HG03095 (cell line): ENCODE measurements around the gene PHC2.

Experiments
- ATAC-seq: cut with Tn5 transposase; IDR thresholded peaks from one replicate; pipeline ENCODE4 v1.9.1; 2021; ENCODE audit warnings: moderate library complexity; ENCODE audit not compliant: unreplicated experiment

PHC2 gene

DNA sequence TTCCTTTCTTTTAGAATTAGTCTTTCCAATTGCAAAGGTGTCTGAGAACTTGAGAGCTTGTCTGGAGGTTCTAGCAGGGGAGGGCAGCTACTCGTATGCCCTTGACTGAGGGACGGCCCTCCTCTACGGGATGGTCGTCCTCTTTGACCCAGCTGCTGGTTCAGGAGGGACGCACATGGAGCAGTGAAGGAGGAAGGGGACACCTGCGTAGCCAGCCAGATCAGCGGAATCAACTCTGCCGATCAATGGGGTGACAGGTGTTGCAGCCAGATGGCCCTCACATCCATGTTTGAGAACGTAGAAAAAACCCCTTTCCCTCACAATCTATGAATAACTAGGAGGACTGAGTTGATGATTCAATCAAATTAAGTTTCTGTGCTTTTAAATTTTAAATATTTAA lies 94.3 kb downstream of the PHC2 start:
- ATAC-seq: no peak

DNA sequence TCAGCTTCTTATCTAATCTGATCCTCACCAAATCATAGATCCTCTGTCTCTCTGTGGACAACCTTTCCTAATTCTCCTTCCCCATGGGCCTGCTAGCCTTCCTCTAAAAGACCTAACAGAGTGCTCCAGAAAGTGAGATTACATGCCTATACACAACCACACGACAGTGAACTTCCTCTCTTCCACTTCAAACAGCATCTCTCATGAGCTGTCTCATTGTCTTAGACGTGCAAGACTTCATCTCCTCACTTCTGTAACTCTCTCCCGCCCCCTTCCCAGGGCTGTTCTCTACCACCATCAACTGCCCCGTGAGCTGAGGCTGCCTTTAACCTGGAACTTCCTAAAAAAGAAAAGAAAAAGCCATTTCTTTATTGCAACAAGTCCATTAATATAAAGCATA lies 95.9 kb downstream of the PHC2 start:
- ATAC-seq: no peak

DNA sequence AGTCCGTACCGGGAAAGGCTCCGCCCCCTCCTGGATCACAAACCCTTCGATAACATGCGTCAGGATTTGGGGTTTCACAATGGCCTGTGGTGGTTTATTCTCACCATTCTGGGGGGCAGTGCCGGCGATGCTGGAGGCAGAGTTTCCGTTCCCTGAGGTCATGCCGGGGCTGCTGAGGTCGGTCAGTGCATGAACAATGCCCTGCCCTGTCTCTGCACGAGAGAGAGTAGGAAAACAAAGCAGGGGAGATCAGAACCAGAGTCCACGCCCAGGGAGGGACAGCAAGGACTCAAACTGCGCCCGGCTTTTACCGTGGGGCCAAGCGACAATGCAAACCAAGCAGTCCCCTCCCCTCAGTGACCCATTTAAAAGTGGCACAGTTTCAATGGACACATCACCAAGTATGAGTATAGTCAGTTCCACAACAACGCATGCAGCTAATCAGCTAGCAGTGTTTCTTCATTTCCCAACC lies 96.8 kb downstream of the PHC2 start:
- ATAC-seq: no peak

- no peak for ATAC-seq
These were observed 98.0 kb downstream of the PHC2 start for GRCh38 chr1:33332881-33333280.

DNA sequence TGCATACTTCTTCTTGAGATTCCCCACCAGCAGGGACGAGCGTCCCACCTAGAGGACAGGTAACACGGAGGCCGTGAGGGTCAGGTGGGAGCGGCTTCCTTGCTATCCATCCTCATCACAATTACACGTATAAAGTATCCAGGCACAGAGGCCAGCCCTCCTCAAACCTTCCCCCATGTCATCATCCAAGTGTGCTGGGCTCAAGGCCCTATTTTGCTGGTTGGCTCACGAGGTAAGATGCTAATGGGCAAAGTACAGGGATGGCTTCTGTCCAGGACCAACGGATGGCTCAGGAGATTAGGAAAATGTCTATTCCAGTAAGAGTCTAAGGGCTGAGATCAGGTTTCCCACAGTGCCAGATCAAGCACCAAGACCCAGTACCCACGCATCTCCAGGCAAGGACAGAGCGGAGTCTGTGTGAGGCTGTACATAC lies 98.5 kb downstream of the PHC2 start:
- ATAC-seq: no peak

GRCh38 chr1:33331444-33332356 lies 99.2 kb downstream of the PHC2 start:
- ATAC-seq: no peak

DNA sequence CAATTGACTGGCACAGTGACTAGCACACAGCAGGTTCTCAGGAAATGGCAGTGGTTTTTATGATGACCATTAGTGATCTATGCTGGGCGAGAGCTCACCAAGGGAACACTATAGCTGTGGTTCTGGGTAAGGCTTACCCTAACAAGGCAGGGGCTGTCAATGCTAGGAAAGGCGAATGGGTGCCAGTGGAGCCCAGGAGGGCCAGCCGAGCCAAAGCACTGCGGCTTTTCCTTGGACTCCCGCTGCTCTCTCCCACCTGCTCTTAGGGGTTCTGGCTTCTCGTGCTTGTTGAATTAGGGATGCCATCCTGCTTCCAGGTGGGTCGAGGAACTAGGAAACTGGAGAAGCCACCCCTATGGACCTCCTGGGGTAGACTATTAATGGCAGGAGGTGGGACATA lies 100.0 kb downstream of the PHC2 start:
- ATAC-seq: no peak

GRCh38 chr1:33330361-33330890 lies 100.5 kb downstream of the PHC2 start:
- ATAC-seq: no peak

DNA sequence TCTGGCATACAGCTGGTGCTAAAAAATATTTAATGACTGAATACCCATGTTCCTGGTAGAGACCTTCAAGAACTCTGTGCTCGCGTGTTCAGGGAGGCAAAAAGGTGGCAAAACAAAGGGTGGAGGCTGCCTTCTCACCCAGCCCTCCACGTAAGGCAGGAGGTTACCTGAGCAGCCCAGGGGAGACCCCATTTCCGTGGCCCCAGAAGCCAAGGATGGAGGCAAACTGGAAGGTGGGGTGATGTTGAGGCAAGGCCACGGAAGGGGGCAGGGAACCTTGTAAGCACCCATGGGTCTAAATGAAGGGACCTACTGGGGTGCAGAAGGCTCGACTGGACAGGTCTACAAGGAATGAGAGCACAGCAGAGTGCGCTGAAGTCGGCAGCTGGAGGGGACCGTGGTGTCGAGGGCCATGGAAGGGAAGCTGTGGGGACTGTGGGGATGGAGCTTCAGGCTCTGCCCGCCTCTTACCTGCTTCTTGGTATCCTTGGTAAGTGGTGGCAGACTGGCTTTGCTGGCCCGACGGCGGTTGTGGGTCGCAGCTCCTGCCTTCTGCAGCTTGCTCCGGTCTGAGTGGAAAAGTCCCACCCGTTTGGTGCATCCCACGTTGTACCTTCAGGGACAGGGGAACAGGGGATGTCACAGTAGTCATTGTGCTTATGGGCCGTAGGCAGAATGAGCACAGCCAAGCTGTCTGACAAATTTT lies 101.1 kb downstream of the PHC2 start:
- no peak for ATAC-seq

DNA sequence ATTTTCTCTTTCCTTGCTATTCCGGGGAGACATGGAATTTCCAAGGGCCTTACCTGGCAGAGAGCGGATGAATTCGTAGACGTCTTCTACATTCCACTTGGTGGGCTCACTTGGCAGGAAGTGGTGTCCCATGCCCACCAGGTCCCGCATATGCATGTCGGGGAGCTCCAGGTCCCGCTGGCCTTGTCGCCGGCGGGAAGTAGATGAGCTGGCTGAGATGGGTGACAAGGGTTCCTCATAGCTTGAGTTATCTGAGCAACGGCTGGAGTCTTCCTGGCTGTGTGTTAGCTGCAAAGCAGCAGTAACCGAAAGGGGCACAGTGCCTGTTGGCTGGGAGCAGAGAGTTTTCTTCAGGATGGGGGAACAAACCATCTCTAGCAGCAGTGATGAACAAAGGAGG lies 102.1 kb downstream of the PHC2 start:
- ATAC-seq: no peak

- ATAC-seq: no peak
These were observed 103.1 kb downstream of the PHC2 start for GRCh38 chr1:33327587-33328325.

GRCh38 chr1:33326785-33327184 lies 104.1 kb downstream of the PHC2 start:
- ATAC-seq: no peak

DNA sequence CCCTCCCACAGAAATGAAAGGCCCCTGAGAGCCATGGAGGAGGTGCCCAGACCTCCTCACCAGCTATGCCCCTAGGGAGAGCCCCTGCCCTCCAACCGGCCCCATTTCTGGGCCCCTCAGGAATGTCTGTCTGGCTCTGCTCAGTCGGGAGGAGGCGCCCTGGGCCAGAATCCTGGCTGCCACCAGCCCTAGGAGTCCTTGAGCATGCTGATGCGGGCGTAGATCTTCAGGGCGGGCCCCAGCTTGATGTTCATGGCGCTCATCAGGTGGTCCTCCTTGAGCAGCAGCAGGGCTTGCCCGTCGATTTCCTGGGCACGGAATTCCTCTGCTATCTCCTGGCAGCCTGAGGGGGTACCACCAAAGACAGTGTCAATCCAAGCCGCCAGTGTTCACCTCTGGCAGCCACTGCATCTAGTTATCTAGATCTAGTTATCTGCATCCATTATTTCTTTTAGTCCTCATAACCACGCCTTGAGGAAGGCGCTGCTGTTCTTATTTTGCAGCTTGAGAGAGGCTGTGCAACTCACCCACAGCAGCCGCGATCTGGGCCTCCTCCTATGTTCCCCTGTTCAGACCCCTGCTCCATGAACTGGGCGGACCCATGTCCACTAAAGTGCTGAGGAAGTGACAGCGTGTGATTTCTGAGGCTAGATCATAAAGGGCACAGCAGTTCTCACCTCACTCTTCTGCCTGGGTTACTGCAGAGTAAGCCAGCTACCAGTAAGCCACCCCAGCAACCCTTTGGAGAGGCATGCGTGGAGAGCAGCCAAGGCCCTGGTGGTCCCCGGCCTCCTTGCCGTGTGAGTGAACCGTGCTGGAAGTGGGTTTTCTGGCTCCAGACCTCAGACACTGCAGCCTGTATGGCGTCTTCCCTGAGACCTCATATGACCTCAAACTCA lies 106.0 kb downstream of the PHC2 start:
- ATAC-seq: no peak

GRCh38 chr1:33323663-33324477 lies 107.0 kb downstream of the PHC2 start:
- no peak for ATAC-seq

DNA sequence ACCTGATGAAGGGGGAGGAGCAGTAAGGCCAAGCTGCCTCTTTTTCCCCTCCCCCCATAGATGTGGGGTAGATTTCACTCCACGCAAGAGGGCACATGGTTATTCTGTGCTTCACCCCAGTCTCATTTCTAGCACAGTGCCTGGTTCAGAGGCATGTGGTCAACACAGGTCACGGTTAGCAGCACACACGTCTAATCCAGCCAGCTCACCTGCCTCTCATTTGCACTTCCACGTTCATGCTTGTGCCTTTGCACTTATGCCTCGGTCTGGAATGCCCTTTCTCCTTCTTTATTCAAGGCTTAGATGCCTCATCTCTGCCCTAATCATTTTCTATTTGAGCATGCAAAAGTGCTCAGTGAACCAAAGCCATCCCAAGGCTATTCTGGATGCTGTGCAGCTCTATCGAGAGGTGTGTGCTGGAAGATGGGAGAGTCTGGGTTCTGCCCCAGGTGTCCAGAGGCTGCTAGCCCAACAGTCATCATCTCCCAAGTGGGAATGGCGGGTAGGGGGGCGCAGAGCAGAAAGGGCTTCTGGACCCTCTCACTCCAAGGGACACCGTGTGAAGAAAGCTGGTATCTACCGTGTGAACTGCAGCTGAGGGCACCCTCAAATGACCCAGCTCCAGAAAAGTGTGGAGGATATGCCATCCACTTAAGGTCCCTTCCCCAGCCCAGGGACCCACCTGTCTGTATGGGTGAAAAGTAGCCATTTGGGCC lies 107.9 kb downstream of the PHC2 start:
- no peak for ATAC-seq

DNA sequence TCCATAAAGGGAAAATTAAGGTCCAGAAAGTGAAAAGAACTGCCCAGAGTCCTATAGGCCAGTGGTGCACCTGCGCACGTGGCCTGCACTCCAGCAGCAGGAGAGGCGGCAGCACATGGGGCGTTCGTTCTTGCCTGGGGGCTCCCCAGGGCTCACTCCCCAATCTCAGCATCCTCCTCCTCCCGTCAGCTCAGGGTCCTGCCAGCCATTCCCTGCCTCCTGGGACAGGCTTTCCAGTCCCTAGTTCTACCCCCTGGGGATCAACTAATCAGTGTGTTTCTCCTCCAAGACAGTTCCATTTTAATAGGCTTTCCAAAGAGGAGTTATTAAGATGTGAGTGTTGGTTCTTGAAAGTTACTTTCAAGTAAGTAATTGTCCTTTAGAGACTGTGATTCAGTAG lies 108.8 kb downstream of the PHC2 start:
- ATAC-seq: no peak

DNA sequence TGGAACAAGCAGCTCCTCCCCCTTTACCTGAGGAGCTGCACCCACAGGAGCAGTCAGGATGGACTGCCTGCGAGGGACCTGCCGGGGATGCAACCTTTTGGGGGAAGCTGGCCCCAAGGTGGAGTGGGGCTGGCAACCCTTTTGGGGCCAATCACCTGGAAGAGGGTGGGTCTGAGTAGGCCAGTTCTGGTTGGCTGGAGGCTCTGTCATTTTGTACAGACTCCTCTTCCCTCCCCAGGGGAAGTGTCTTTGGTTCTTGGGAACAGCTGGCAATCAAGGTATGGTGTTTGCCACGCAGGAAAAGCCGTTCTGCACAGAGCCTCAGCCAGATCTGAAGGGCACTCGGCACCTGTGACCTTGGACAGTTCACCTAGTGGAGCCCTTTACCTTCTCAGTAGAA lies 109.7 kb downstream of the PHC2 start:
- no peak for ATAC-seq

GRCh38 chr1:33320619-33321165 lies 110.2 kb downstream of the PHC2 start, which contains the start of gene A3GALT2:
Gene A3GALT2 (minus strand): TSS chr1:33321098. CDS start chr1:33321098, 0 bp downstream.
- ATAC-seq: no peak
